Measurements from ENCODE around the gene TTR. TPM values are rescaled to one million over a fixed set of nuclear protein-coding genes. Genes with fewer than 3 reads are reported as not detected.
A peak's percentile ranks its signal among the peaks of the same experiment; 100 is the strongest.

The TTR gene
- total and polyA plus RNA-seq, 4 donors: 0.27 to 7,204 (median 0.41) TPM; not detected in 1

DNA sequence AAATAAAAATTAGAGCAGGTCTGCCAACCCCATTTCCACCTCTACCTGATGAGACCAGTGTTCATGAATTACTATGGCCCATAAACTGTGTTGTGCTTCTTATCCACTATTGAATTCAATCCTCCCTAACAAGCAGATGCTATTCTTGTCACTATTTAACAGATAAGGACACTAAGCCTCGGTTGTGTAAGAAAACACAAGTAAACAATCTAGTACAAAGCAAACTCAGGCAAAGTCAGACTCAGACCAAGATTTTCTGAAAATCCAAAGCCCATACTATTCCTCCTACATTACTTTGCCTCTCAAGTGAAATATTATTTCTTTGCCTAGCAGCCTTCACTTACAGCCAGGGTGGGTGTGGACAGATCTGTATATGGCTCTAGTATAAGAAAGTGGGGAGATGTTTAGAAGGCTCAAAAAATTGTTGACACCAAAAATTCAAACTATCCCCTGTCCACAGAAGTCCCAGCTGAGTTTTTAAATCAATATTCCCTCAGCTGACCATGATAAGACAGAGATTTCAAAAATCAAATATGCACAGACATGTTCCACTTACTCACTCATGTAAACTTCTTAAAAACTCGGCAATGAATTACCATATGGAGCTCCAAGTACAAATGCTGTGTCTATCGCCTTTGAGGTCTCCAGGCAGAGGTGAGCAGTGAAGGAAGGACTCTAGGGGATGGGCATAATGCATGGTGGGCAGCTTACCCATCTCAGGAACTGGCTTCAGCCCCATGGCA lies 16.0 kb upstream of the TTR start:
- Histone ChIP-seq H3K36me3 (ENCODE audit: control insufficient read depth, insufficient read depth, low read length) (no peaks in the 10 kb centered on the region), H3K9me3 (ENCODE audit: control insufficient read depth, insufficient read depth, low read length) (no peaks in the 10 kb centered on the region), H3K27ac (ENCODE audit: low read depth, low read length) (no peak overlapping the region), H3K4me3 (ENCODE audit: low read depth, low read length) (no peak overlapping the region), H3K4me1 (ENCODE audit: control insufficient read depth, insufficient read depth, low read length) (peaks cover 3% of the 10 kb centered on the region), H3K27me3 (ENCODE audit: control insufficient read depth, insufficient read depth, low read length) (no peaks in the 10 kb centered on the region)
- no peak for DNase-seq (ENCODE audit: low read depth in 4 of 6, low spot score in 6 of 6)
- 100% methylated on average over 1 of the region's 3 CpGs for WGBS (ENCODE audit: insufficient coverage)

DNA sequence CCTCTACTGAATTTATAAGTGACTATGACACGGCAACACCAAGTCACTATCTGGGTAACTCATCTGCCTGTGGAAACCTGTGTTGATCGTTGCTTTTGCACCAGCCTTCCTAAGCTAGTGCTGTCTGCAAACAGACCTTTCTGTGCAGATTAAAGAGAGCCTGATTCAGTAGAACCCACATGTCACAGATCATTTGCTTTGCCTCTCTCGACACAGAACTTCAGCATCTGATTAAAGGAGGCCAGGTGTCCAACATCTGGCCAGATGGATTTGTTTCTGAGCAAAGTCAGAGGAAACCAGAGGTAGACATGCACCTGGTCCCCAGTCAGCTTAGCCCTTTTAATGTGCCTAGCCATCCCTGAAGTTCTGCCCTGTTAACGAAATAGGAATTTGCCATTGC lies 15.0 kb upstream of the TTR start:
- Histone ChIP-seq H3K9me3 (ENCODE audit: control insufficient read depth, insufficient read depth, low read length) (no peaks in the 10 kb centered on the region), H3K4me1 (ENCODE audit: control insufficient read depth, insufficient read depth, low read length) (peaks cover 3% of the 10 kb centered on the region), H3K27ac (ENCODE audit: low read depth, low read length) (no peak overlapping the region), H3K36me3 (ENCODE audit: control insufficient read depth, insufficient read depth, low read length) (no peaks in the 10 kb centered on the region), H3K4me3 (ENCODE audit: low read depth, low read length) (no peak overlapping the region), H3K27me3 (ENCODE audit: control insufficient read depth, insufficient read depth, low read length) (no peaks in the 10 kb centered on the region)
- 24% methylated on average over 3 of the region's 4 CpGs for WGBS (ENCODE audit: insufficient coverage)
- DNase-seq (ENCODE audit: low read depth in 4 of 6, low spot score in 6 of 6): no peak

DNA sequence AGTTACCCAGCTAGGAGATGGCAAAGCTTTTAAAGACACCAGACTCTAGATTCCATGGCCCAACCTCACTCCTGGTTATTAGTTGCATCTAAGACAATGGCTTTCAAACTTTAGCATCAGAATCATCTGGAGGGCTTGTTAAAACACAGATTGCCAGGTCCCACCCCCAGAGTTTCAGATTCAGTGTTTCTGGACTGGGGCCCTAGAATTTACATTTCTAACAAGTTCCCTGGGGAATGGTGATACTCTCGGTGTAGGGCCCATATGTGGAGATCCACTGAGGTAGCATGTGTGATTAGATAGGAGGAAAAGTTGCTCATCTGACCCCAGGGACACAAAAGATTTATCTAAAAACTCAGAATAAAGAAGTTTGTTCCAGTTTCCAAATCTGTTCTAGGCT lies 14.5 kb upstream of the TTR start:
- no peak overlapping the region for H3K27ac ChIP-seq (ENCODE audit: low read depth, low read length)
- H3K27me3 ChIP-seq (ENCODE audit: control insufficient read depth, insufficient read depth, low read length): no peaks in the 10 kb centered on the region
- H3K4me3 ChIP-seq (ENCODE audit: low read depth, low read length): no peak overlapping the region
- 80% methylated on average over 1 of the region's 1 CpG for WGBS (ENCODE audit: insufficient coverage)
- DNase-seq (ENCODE audit: low read depth in 4 of 6, low spot score in 6 of 6): no peak
- peaks cover 3% of the 10 kb centered on the region for H3K4me1 ChIP-seq (ENCODE audit: control insufficient read depth, insufficient read depth, low read length)
- no peaks in the 10 kb centered on the region for H3K9me3 ChIP-seq (ENCODE audit: control insufficient read depth, insufficient read depth, low read length)
- no peaks in the 10 kb centered on the region for H3K36me3 ChIP-seq (ENCODE audit: control insufficient read depth, insufficient read depth, low read length)

DNA sequence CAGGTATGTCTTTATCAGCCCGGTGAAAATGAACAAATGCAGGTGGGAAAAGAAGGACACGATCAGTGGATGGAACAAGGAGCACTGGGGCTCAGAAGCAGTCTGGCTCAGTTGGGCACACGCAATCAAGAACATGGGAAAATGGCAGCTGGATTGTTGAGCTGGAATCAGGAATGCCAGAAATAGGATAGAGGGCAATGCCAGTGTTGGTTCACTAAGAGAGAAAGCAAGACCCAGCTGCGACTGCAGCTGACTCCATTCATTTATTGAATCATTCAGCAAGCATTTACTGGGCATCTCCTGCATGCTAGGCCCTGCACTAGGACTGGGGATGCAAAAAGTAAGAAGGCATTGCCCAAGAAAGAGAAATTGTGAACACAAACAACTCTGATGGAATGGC lies 13.6 kb upstream of the TTR start:
- H3K36me3 ChIP-seq (ENCODE audit: control insufficient read depth, insufficient read depth, low read length): no peaks in the 10 kb centered on the region
- no peak for DNase-seq (ENCODE audit: low read depth in 4 of 6, low spot score in 6 of 6)
- H3K27ac ChIP-seq (ENCODE audit: low read depth, low read length): no peak overlapping the region
- H3K4me3 ChIP-seq (ENCODE audit: low read depth, low read length): no peak overlapping the region
- no peaks in the 10 kb centered on the region for H3K9me3 ChIP-seq (ENCODE audit: control insufficient read depth, insufficient read depth, low read length)
- WGBS (ENCODE audit: insufficient coverage): 97% methylated on average over 3 of the region's 4 CpGs
- H3K4me1 ChIP-seq (ENCODE audit: control insufficient read depth, insufficient read depth, low read length): no peaks in the 10 kb centered on the region
- H3K27me3 ChIP-seq (ENCODE audit: control insufficient read depth, insufficient read depth, low read length): no peaks in the 10 kb centered on the region

DNA sequence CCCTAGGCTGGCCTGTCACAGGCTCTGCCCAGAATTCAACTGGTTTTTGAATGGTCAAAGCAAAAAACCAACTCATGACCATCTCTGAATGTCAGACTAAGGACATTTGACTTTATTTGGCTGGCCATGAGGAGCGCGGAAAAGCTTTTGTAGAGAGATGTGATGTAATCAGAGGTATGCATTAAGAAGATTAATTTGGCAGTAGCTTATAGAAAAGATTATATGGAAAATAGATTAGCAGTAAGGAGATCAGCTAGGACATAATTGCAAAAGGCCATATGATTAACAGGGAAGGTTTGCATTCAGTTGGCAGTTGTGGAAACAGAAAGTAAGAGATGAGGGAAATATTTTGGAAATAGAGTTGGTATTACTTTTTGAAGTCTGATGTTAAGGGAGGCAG lies 12.3 kb upstream of the TTR start:
- 100% methylated on average over 2 of the region's 2 CpGs for WGBS (ENCODE audit: insufficient coverage)

DNA sequence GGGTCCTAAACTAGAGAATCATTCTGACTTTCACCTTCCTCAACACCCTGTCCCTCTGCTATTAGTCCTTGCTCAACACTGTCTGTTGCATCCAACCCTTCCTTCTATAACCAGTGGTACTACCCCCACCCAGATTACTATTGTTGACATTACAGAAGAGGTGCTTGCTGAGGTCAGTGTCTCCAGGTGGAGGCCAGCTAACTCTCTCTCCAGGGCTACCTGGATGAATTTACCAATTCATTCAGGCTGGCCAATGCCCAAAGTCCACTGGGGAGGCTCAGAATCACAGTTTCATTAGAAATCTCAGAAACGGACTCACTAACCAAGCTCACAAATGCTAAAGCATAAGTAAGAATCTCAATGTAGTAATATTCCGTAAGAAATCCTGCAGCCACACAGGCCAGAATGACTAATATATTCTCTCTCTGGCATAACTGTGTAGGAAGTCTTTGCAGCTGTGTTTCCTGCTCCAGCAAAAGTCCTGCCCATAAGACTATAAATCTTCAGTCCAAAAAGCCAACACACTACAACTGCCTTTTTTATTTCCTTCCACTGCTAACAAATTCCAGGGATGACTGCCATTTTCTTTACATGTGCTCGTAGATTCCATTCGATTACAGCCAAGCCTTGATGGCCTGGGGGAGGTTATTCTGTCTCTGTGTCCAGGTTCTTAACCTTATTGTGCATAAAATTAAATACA lies 10.0 kb upstream of the TTR start:
- no peaks in the 10 kb centered on the region for H3K27me3 ChIP-seq (ENCODE audit: control insufficient read depth, insufficient read depth, low read length)
- no peaks in the 10 kb centered on the region for H3K36me3 ChIP-seq (ENCODE audit: control insufficient read depth, insufficient read depth, low read length)
- no peak overlapping the region for H3K4me3 ChIP-seq (ENCODE audit: low read depth, low read length)
- DNase-seq (ENCODE audit: low read depth in 4 of 6, low spot score in 6 of 6): peak in 1 of 6 donors; percentile 33
- no peak overlapping the region for H3K27ac ChIP-seq (ENCODE audit: low read depth, low read length)
- H3K4me1 ChIP-seq (ENCODE audit: control insufficient read depth, insufficient read depth, low read length): no peaks in the 10 kb centered on the region
- no peaks in the 10 kb centered on the region for H3K9me3 ChIP-seq (ENCODE audit: control insufficient read depth, insufficient read depth, low read length)
- WGBS (ENCODE audit: insufficient coverage): no CpG with 5 or more reads among the region's 4 CpGs

More for the DNA sequence above, 12.3 kb upstream of the TTR start:
- DNase-seq (ENCODE audit: low read depth in 4 of 6, low spot score in 6 of 6): no peak
- no peaks in the 10 kb centered on the region for H3K36me3 ChIP-seq (ENCODE audit: control insufficient read depth, insufficient read depth, low read length)
- H3K27me3 ChIP-seq (ENCODE audit: control insufficient read depth, insufficient read depth, low read length): no peaks in the 10 kb centered on the region
- H3K4me1 ChIP-seq (ENCODE audit: control insufficient read depth, insufficient read depth, low read length): no peaks in the 10 kb centered on the region
- H3K9me3 ChIP-seq (ENCODE audit: control insufficient read depth, insufficient read depth, low read length): no peaks in the 10 kb centered on the region
- H3K4me3 ChIP-seq (ENCODE audit: low read depth, low read length): no peak overlapping the region
- no peak overlapping the region for H3K27ac ChIP-seq (ENCODE audit: low read depth, low read length)

DNA sequence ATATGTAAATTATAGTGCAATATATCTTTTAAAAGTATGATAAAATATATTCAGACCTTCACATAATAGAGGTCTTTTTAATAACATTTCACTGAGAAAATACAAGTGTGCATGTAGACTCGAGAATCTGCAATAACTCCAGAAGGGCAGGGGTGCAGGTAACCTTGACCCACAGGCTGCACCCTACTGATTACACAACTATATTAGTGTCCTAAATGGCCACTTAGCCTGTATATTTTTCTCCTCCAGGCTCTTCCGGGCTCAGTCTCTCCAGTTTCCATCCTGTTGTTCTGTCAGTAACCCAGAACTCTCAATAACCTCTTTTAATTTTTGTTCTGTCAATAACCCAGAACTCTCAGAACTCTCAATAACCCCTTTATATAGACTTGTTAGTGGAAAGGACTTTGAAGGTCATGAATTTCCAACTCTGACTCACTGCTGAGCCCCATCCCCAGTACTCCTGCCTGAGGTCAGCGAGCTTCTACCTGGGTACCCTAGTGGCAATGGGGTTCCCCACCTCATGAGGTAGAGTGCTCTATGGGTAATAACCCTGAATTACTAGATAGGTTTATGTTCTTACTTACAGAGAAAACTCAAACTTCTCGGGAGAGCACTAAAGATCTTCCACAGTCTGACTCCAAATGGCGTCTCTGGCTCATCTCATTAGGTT lies 8.4 kb upstream of the TTR start:
- no peaks in the 10 kb centered on the region for H3K36me3 ChIP-seq (ENCODE audit: control insufficient read depth, insufficient read depth, low read length)
- no peak overlapping the region for H3K4me3 ChIP-seq (ENCODE audit: low read depth, low read length)
- H3K27me3 ChIP-seq (ENCODE audit: control insufficient read depth, insufficient read depth, low read length): no peaks in the 10 kb centered on the region
- no peaks in the 10 kb centered on the region for H3K4me1 ChIP-seq (ENCODE audit: control insufficient read depth, insufficient read depth, low read length)
- DNase-seq (ENCODE audit: low read depth in 4 of 6, low spot score in 6 of 6): no peak
- 87% methylated on average over 3 of the region's 5 CpGs for WGBS (ENCODE audit: insufficient coverage)
- H3K9me3 ChIP-seq (ENCODE audit: control insufficient read depth, insufficient read depth, low read length): no peaks in the 10 kb centered on the region
- no peak overlapping the region for H3K27ac ChIP-seq (ENCODE audit: low read depth, low read length)

DNA sequence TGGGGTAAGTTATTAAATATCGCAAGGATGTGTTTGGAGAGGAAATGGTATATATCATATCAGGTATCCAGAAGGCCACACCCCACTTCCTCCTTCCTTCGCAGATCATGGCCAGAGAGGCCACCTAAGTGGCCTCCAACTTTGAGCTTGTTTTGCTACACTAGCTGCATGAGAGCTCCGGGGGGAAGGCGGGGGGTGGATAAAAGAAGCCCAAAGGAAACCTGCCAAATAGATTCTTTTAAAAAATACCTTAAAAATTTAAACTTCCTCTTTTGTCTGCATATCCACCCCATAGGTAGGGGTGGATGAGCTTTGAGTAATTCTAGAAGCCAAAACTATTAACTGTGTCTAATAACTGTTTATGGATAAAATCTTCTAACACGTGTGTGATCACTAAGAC lies 5.7 kb upstream of the TTR start:
- Histone ChIP-seq H3K27me3 (ENCODE audit: control insufficient read depth, insufficient read depth, low read length) (no peaks in the 10 kb centered on the region), H3K27ac (ENCODE audit: low read depth, low read length) (no peak overlapping the region), H3K36me3 (ENCODE audit: control insufficient read depth, insufficient read depth, low read length) (no peaks in the 10 kb centered on the region), H3K4me3 (ENCODE audit: low read depth, low read length) (no peak overlapping the region), H3K9me3 (ENCODE audit: control insufficient read depth, insufficient read depth, low read length) (no peaks in the 10 kb centered on the region), H3K4me1 (ENCODE audit: control insufficient read depth, insufficient read depth, low read length) (no peaks in the 10 kb centered on the region)
- WGBS (ENCODE audit: insufficient coverage): no CpG with 5 or more reads among the region's 5 CpGs
- no peak for DNase-seq (ENCODE audit: low read depth in 4 of 6, low spot score in 6 of 6)

DNA sequence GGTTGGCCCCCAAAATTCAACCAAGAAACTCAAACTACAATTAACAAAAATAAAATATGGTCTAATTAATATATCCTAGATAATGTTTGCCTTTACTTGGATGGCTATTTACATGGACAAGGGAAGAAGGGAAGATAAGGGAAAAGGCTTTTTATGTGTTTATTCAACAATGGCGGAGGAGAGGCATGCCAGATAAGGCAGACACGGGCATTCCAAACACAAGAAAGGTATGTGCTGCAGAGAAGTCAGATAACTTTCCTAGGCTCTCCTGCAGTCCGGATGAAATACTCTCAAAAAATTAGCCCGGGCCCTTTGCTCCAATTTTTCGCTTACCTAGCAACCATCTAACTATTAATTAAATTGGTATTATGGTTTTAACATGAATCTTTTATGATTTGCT lies 5.1 kb upstream of the TTR start:
- H3K27ac ChIP-seq (ENCODE audit: low read depth, low read length): no peak overlapping the region
- WGBS (ENCODE audit: insufficient coverage): 92% methylated on average over 2 of the region's 5 CpGs
- H3K27me3 ChIP-seq (ENCODE audit: control insufficient read depth, insufficient read depth, low read length): no peaks in the 10 kb centered on the region
- no peak overlapping the region for H3K4me3 ChIP-seq (ENCODE audit: low read depth, low read length)
- H3K36me3 ChIP-seq (ENCODE audit: control insufficient read depth, insufficient read depth, low read length): no peaks in the 10 kb centered on the region
- no peaks in the 10 kb centered on the region for H3K4me1 ChIP-seq (ENCODE audit: control insufficient read depth, insufficient read depth, low read length)
- no peak for DNase-seq (ENCODE audit: low read depth in 4 of 6, low spot score in 6 of 6)
- no peaks in the 10 kb centered on the region for H3K9me3 ChIP-seq (ENCODE audit: control insufficient read depth, insufficient read depth, low read length)
